Measurements from ENCODE around the gene MYL7. TPM values are rescaled to one million over a fixed set of nuclear protein-coding genes. Genes with fewer than 3 reads are reported as not detected.
A peak's percentile ranks its signal among the peaks of the same experiment; 100 is the strongest.

Gene MYL7
- total and polyA plus RNA-seq, 9 donors = 0.35 to 2.0 (median 1.5) TPM; not detected in 3

GRCh38 chr7:44104860-44105771, 36.0 kb downstream of the MYL7 start:
- 2 to 7% (median 4%) methylated on average over 23 to 28 of the region's 28 CpGs for WGBS, 3 donors

GRCh38 chr7:44103923-44104859, 36.9 kb downstream of the MYL7 start, which contains the start of gene AEBP1:
TSS of gene AEBP1 (plus strand) at chr7:44104345. CDS start at chr7:44104666, 321 bp downstream.
- Histone ChIP-seq H3K4me1 (ENCODE audit: insufficient read depth) (peaks cover 21% of the 10 kb centered on the region), H3K36me3 (no peaks in the 10 kb centered on the region), H3K4me3 (peak within 1 kb of the TSS; percentile 71), H3K9me3 (no peaks in the 10 kb centered on the region), H3K27ac (peak within 1 kb of the TSS; percentile 89 to 93), H3K27me3 (no peaks in the 10 kb centered on the region)
- TF ChIP-seq CTCF (IDR thresholded peaks at IDR 0.05) = no peak
- TF ChIP-seq EP300 (IDR thresholded peaks at IDR 0.05) = no peak
- TF ChIP-seq POLR2A (IDR thresholded peaks at IDR 0.05) = peak; percentile 29
- intact Hi-C loops (cut with DNase I) = loop anchor here in 2 of 4 donors (2.0 kb wide), 2 partner anchors 21 to 23 kb away; partner anchors contain the start of gene POLM (in 1 of the 2)
- WGBS, 3 donors = 1 to 4% (median 2%) methylated on average over 37 to 84 of the region's 87 CpGs
- peak; percentile 65 to 78 (median 73) for DNase-seq

More at GRCh38 chr7:44104860-44105771, 36.0 kb downstream of the MYL7 start:
- peak; percentile 79 for TF ChIP-seq EP300 (IDR thresholded peaks at IDR 0.05)
- peak; percentile 68 for TF ChIP-seq POLR2A (IDR thresholded peaks at IDR 0.05)
- TF ChIP-seq CTCF (IDR thresholded peaks at IDR 0.05) = no peak
- peak; percentile 62 to 75 (median 74) for DNase-seq
- Histone ChIP-seq H3K4me3 (peak overlapping the region; percentile 71), H3K4me1 (ENCODE audit: insufficient read depth) (peaks cover 21% of the 10 kb centered on the region), H3K27me3 (no peaks in the 10 kb centered on the region), H3K27ac (peak overlapping the region; percentile 89 to 93), H3K36me3 (no peaks in the 10 kb centered on the region), H3K9me3 (no peaks in the 10 kb centered on the region)
- intact Hi-C loops (cut with DNase I) = loop anchor here in 2 of 4 donors (2.0 to 5.0 kb wide), 3 partner anchors 22 to 33 kb away; partner anchors contain the start of gene POLM (in 1 of the 2)

GRCh38 chr7:44103566-44103922, 37.6 kb downstream of the MYL7 start:
- Histone ChIP-seq H3K4me3 (no peak overlapping the region), H3K9me3 (no peaks in the 10 kb centered on the region), H3K27me3 (no peaks in the 10 kb centered on the region), H3K27ac (peak overlapping the region; percentile 77 to 89), H3K36me3 (no peaks in the 10 kb centered on the region), H3K4me1 (ENCODE audit: insufficient read depth) (peaks cover 21% of the 10 kb centered on the region)
- TF ChIP-seq CTCF (IDR thresholded peaks at IDR 0.05) (no peak), POLR2A (IDR thresholded peaks at IDR 0.05) (no peak), EP300 (IDR thresholded peaks at IDR 0.05) (no peak)
- WGBS, 3 donors = 52 to 65% (median 58%) methylated on average over 8 of the region's 8 CpGs
- intact Hi-C loops (cut with DNase I) = no loop called here
- no peak for DNase-seq
